ENCODE results near the gene EXOC3. TPM values are rescaled to one million over a fixed set of nuclear protein-coding genes. Genes with fewer than 3 reads are reported as not detected.
"Not testable (repeated sequence)": the region's sequence is repeated elsewhere in the genome, so short reads cannot be mapped to it uniquely, and the experiment has no call there.

Gene EXOC3
- polyA plus RNA-seq, 3 donors: 47.2 to 74.3 (median 58.4) TPM

- no peak for DNase-seq (ENCODE audit: extremely low read depth in 1 of 11, low read depth in 9 of 11, low spot score in 4 of 11)
Observed at GRCh38 chr5:504326-505154, 61.6 kb downstream of the EXOC3 start.

GRCh38 chr5:505951-506525 lies 63.1 kb downstream of the EXOC3 start:
- DNase-seq (ENCODE audit: extremely low read depth in 1 of 11, low read depth in 9 of 11, low spot score in 4 of 11): no peak

GRCh38 chr5:507986-508575 lies 65.1 kb downstream of the EXOC3 start:
- DNase-seq (ENCODE audit: extremely low read depth in 1 of 11, low read depth in 9 of 11, low spot score in 4 of 11): not testable (repeated sequence)

GRCh38 chr5:509611-510185 lies 66.7 kb downstream of the EXOC3 start:
- DNase-seq (ENCODE audit: extremely low read depth in 1 of 11, low read depth in 9 of 11, low spot score in 4 of 11): no peak

- DNase-seq (ENCODE audit: extremely low read depth in 1 of 11, low read depth in 9 of 11, low spot score in 4 of 11): no peak
Observed at GRCh38 chr5:510521-510920, 67.5 kb downstream of the EXOC3 start.

- DNase-seq (ENCODE audit: extremely low read depth in 1 of 11, low read depth in 9 of 11, low spot score in 4 of 11): no peak
Observed at GRCh38 chr5:511476-511875, 68.5 kb downstream of the EXOC3 start.

GRCh38 chr5:513216-514100 lies 70.5 kb downstream of the EXOC3 start:
- DNase-seq (ENCODE audit: extremely low read depth in 1 of 11, low read depth in 9 of 11, low spot score in 4 of 11): no peak

GRCh38 chr5:514101-514485 lies 71.1 kb downstream of the EXOC3 start:
- no peak for DNase-seq (ENCODE audit: extremely low read depth in 1 of 11, low read depth in 9 of 11, low spot score in 4 of 11)

GRCh38 chr5:514673-515072 lies 71.7 kb downstream of the EXOC3 start:
- no peak for DNase-seq (ENCODE audit: extremely low read depth in 1 of 11, low read depth in 9 of 11, low spot score in 4 of 11)

- no peak for DNase-seq (ENCODE audit: extremely low read depth in 1 of 11, low read depth in 9 of 11, low spot score in 4 of 11)
Observed at GRCh38 chr5:515273-515836, 72.4 kb downstream of the EXOC3 start.

GRCh38 chr5:516338-516925 lies 73.5 kb downstream of the EXOC3 start:
- no peak for DNase-seq (ENCODE audit: extremely low read depth in 1 of 11, low read depth in 9 of 11, low spot score in 4 of 11)

Other genes with a start within 250 kb of the EXOC3 start
- 10 to 100 TPM; 14.0 to 18.9 (median 18.5) TPM for gene CCDC127, start 225.0 kb upstream of the EXOC3 start, polyA plus RNA-seq (ENCODE audit: insufficient read length in 3 of 3)
- gene SDHA, start 224.9 kb upstream of the EXOC3 start, polyA plus RNA-seq (ENCODE audit: insufficient read length in 3 of 3): 100 to 1,000 TPM; 130 to 150 (median 148) TPM
- 100 to 1,000 TPM; 127 to 135 (median 133) TPM for gene PDCD6, start 171.5 kb upstream of the EXOC3 start, polyA plus RNA-seq (ENCODE audit: insufficient read length in 3 of 3)
- gene AHRR, start 121.5 kb upstream of the EXOC3 start, polyA plus RNA-seq (ENCODE audit: insufficient read length in 3 of 3): 1 to 10 TPM; 2.4 to 3.2 (median 3.1) TPM
- 10 to 100 TPM; 42.2 to 47.4 (median 42.9) TPM for gene SLC9A3, start 81.3 kb downstream of the EXOC3 start, polyA plus RNA-seq (ENCODE audit: insufficient read length in 3 of 3)
- gene CEP72, start 169.2 kb downstream of the EXOC3 start, polyA plus RNA-seq (ENCODE audit: insufficient read length in 3 of 3): 10 to 100 TPM in 2 of 3 donors, 1 to 10 TPM in 1; 8.7 to 10.8 (median 10.3) TPM

All from renal cortex interstitium (tissue), 11 donors.